GM21528 (cell line): ENCODE results near the gene SLC25A43.
"Not testable (repeated sequence)": the region's sequence is repeated elsewhere in the genome, so short reads cannot be mapped to it uniquely, and the experiment has no call there.

ENCODE experiments used
- ATAC-seq: cut with Tn5 transposase; IDR thresholded peaks from one replicate; pipeline ENCODE4 v1.9.1; 2021; ENCODE audit warnings: mild to moderate bottlenecking, moderate library complexity; ENCODE audit not compliant: unreplicated experiment, low FRiP score

Gene SLC25A43

DNA sequence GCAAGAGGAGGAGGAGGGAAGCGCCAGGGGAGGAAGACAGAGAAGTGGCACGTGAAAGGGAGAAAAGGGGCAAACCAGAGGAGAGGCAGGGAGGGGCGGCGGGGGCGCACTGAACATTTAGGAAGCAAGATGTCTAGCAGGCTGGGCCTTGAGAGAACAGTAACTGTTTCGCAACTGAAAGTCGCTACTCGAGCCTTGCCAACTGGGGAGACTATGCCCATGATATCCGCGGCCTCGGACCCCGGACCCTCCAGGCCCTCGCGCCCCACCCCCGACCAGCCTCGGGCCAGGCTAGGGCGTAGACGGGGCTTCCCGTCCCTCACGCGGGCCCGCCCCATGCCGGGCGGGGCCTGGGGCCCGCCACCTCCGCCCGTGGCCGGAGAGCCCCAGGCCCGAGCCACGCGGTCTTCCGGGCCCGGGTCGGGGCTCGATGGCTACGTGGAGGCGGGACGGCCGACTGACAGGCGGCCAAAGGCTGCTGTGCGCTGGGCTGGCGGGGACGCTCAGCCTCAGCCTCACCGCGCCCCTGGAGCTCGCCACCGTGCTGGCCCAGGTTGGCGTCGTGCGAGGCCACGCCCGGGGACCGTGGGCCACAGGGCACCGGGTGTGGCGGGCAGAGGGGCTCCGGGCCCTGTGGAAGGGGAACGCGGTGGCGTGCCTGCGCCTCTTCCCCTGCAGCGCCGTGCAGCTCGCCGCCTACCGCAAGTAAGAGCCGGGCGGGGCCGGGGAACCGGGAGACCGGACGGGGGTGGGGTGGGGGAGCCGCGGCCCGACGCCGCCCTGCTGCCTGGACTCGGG lies at the start of gene SLC25A43:
TSS of gene SLC25A43 (plus strand) at position 363 of the 798 bp plus-strand sequence. CDS start at position 431, 68 bp downstream.
- ATAC-seq = peak; percentile 90

DNA sequence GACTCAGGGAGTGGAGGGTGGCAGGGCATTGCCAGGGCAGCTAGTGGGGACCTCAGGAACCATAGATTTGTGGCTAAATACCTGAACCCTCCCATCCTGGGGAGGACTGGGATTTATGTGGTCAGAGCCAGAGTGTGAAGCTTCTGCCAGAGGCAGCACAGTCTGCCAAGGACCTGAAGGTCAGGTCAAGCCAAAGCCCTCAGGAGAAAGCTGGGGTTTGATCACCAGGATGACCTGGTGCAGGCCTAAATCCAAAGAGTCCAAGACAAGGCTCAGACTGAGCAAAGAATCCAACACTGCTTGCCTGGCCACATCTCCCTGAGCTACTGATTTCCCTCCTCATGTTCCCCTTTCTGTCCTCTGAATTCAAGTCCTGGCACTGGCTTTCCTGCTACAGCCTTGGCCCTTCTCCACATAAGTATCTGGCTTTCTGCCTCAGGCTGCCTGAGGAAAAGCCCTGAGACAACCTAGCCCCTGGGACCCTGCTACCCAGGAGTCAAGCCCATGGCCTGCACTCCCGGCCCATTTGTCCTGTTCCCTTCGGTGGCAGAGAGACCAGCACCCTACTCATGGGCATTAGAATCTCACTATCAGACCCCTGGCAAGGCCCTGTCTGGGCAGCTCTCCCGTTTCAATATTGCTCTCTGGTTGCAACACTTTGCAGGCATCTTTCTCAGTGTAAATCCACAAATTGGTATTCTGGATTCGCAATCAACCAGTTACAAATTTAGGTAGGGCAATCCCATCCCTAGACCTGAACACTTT lies 39.3 kb upstream of the SLC25A43 start:
- no peak for ATAC-seq

DNA sequence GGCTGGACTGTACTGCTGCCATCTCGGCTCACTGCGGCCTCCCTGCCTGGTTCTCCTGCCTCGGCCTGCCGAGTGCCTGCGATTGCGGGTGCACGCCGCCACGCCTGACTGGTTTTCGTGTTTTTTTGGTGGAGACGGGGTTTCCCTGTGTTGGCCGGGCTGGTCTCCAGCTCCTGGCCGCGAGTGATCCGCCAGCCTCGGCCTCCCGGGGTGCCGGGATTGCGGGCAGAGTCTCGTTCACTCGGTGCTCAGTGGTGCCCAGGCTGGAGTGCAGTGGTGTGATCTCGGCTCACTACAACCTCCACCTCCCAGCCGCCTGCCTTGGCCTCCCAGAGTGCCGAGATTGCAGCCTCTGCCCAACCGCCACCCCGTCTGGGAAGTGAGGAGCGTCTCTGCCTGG lies 37.7 kb upstream of the SLC25A43 start:
- ATAC-seq = not testable (repeated sequence)

DNA sequence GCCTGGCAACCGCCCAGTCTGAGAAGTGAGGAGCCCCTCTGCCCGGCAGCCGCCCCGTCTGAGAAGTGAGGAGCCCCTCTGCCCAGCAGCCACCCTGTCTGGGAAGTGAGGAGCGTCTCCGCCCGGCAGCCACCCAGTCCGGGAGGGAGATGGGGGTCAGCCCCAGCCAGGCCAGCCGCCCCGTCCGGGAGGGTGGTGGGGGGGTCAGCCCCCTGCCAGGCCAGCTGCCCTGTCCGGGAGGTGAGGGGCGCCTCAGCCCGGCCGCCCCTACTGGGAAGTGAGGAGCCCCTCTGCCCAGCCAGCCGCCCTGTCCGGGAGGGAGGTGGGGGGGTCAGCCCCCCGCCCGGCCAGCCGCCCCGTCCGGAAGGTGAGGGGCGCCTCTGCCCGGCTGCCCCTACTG lies 37.1 kb upstream of the SLC25A43 start:
- ATAC-seq = not testable (repeated sequence)

DNA sequence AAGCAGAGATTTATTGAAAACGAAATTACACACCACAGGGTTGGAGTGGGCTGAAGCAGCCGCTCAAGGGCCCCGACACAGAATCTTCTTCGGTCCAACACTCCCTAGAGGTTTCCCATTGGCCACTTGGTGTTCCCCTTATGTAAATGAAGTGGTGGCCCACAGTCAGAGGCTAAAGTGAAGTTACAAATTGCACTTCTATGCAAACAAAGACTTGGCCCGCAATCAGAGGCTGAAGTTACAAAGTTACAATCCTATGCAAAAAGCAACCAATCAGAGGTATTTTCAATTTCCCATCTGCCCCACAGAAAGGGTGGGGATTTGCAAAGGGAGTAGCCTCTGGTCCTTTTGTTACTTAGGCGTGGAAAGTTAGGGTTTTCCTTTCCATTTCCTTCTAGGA lies 35.7 kb upstream of the SLC25A43 start:
- no peak for ATAC-seq

DNA sequence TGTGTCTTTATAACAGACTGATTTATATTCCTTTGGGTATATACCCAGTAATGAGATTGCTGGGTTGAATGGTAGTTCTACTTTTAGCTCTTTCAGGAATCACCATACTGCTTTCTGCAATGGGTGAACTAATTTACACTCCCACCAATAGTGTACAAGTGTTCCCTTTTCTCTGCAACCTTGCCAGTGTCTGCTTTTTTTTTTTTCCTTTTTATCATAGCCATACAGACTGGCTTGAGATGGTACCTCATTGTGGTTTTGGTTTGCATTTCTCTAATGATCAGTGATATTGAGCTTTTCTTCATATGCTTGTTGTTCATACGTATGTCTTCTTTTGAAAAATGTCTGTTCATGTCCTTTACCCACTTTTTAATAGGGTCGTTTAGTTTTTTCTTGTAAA lies 27.3 kb upstream of the SLC25A43 start:
- ATAC-seq = not testable (repeated sequence)

DNA sequence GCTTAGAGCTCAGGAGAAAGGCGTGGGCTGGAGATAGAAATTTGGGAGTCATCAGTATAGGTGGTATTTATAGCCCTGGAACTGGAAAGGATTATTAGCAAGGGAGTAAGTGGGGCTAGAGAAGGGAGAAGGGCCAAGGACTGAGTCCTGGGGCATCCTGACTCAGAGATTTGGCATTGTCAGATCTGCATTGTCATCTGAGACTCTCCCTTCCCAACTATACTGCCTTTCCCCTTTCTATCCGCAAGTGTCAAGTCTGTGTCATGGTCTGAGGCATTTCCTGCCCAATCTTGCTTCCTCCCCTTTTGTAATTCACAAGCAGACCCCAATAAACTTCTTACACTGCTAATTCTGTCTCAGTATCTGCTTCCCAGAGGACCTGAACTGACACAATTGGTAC lies 24.4 kb upstream of the SLC25A43 start:
- ATAC-seq = no peak

DNA sequence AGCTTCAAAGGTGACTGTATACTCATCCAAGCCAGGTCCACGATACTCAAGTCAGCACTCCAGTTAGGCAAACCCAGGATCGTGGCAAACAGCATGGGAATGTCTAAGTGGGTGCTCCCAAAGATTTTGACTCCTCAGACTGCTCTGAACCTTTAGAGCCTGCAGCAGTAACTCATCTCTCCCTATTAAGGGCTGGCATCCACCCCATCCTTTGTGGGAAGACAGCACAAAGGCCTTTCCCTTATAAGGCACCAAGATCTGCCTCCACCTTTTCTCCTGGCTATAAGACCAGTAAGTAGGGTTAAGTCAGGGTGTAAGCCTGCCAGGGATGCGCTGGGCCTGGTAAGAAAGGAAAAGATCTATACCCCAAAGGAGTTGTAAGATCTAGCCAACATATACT lies 23.6 kb upstream of the SLC25A43 start:
- ATAC-seq = no peak

DNA sequence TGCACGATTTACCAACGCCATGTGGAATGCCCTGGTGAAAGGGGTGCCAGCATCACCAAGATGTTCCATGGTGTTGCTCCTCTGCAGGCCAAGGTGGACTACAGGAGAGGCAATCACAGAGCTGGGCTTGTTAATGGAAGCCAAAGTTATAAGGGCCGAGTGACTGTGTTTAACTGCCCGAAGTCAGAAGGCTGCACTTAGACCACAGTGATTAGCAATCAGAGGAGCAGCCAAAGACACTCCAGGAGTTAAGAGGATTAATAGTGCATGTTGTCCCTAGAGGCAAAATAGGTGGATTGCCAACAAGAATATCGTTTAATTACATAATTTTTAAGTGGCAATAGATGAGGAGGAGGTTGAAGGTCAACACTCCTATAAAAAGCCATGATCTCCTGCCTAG lies 22.8 kb upstream of the SLC25A43 start:
- ATAC-seq = no peak

DNA sequence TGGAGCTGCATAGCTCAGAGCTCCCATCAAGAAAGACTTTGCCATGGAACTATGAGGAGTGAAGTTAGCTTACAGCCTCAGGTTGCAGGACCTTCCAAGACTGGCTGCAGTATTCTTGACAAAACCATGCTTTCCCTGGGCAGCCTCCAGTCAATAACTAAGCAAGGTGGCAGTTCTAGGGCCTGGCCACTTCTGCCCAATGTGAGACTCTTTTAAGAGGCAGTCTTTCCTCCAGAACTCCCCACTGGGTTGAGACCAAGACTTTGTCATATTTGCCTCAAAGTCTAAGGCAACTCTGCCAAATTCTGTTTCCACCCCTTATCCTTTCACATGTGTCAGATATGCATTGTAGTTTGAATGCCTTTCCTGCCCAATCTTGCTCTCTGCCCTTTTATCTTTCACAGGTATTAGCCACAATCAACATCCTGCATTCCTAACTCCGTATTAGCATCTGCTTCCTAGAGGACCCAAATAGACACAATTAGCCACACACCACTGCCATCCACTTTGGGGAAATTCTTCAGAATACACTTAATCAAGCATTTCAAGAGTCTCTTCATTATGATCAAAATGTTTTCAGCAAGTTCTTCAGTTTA lies 17.7 kb upstream of the SLC25A43 start:
- no peak for ATAC-seq

DNA sequence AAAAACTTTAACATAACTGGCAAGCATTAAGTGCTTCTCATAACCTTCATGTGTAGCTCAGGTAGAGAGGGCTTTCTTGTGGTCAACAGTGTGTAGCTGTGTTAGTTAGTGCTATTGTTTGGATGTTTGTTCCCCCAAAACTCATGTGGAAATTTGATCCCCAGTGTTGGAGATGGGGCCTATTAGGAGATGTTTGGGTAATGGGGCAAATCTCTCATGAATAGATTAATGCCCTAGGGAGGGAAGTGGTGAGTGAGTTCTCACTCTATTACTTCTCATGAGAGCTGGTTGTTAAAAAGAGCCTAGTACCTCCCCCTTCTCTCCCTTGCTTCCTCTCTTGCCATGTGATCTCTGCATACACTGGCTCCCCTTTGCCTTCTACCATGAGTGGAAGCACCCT lies 16.5 kb upstream of the SLC25A43 start:
- ATAC-seq = no peak

DNA sequence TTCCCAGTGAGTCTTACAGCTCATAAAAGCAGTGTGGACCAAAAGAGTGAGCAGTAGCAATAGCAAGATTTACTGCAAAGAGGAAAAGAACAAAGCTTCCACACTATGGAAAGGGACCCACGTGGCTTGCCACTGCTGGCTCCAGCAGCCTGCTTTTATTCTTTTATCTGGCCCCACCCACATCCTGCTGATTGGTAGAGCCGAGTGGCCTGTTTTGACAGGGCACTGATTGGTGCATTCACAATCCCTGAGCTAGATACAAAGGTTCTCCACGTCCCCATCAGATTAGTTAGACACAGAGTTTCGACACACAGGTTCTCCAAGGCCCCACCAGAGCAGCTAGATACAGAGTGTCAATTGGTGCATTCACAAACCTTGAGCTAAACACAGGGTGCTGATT lies 12.5 kb upstream of the SLC25A43 start:
- not testable (repeated sequence) for ATAC-seq

DNA sequence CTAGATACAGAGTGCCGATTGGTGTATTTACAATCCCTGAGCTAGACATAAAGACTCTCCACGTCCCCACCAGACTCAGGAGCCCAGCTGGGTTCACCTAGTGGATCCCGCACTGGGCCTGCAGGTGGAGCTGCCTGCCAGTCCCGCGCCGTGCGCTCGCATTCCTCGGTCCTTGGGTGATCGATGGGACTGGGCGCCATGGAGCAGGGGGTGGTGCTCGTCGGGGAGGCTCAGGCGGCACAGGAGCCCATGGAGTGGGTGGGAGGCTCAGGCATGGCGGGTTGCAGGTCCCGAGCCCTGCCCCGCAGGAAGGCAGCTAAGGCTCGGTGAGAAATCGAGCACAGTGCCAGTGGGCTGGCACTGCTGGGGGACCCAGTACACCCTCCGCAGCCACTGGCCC lies 11.7 kb upstream of the SLC25A43 start:
- ATAC-seq = not testable (repeated sequence)

DNA sequence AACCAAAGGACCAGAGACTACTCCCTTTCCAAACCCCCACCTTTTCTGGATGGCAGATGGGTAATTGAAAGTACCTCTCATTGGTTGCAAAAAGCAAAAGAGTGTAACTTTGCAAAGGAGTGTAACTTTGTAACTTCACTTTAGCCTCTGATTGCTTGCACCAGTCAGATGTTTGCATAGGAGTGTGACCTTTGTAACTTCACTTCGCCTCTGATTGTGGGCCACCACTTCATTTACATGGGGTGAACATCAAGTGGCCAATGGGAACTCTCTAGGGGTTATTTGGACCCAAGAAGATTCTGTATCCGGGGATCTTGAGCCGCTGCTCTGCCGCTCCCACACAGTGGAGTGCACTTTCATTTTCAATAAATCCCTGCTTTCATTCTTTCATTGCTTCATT lies 9.9 kb upstream of the SLC25A43 start:
- ATAC-seq = no peak

DNA sequence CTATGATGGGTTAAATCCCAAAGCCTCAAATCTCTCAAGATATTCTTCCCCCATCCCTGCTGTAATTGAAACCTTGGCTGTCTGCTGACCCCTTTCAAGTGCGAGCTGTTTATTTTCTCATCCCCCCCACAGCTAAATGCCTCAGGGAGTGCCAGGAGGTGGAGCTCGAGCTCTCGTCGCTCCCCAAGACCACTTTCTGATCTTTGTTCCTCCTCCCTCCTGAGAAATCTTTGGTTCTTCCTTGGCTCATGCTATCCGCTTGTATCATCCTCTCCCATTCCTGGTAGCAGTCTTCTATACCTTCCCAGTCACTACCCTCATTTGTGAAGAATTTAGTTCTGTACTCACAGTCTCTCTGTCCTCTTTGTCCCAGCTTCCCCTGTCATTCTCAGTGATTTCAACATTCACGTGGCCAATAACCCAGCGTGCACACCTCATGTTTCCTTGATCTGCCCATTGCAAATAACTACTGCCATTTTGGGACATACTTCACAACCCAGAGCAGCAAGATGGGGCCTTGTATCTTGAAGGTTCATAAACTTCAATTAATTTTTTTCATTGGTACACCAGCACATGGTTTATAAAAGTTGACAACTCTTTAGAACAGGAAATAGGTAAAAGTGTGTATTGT lies 9.2 kb upstream of the SLC25A43 start:
- no peak for ATAC-seq

DNA sequence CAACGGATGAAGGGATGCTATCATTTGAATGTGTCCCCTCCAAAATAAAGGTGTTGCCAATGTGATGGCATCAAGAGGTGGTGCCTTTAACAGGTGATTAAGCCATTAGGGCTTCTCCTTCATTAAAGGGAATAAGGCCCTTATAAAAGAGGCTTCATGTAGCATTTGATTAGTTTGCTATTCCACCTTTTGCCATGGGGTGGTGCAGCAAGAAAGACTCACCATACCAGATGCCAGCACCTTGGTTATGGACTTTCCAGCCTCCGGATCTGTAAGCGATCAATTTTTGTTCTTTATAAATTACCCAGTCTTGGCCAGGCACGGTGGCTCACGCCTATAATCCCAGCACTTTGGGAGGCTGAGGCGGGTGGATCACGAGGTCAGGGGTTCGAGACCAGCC lies 7.9 kb upstream of the SLC25A43 start:
- ATAC-seq = no peak

DNA sequence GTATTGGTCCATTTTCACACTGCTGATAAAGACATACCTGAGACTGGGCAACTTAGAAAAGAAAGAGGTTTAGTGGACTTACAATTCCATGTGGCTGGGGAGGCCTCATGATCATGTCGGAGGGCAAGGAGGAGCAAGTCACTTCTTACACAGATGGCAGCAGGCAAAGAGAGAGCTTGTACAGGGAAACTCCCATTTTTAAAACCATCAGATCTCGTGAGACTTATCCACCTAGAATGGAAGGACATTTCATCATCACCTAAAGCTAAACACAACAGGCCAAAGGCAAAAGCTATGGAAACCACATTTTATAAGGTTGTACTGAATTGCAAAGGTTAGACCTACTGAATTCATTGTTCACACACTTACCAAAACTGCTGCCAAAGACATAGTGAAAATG lies 6.0 kb upstream of the SLC25A43 start:
- ATAC-seq = no peak

DNA sequence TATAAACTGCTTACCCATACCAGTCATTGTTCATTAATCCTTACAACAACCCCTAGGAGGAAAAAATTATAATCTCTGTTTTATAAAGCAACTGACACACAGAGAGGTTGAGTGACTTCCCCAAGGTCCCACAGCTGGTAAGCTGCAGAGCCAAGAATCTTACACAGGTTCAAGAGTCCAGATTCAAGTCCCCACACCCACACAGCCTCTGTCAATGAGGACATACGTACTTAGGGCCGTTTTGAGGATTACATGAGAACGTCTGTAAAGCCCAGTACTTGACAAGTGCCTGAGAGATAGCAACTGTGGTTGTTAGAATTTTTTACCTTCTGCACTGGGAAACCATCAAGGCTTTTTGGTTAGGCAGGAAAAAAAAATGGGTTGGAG lies 556 bp upstream of the SLC25A43 start:
- peak; percentile 25 for ATAC-seq

DNA sequence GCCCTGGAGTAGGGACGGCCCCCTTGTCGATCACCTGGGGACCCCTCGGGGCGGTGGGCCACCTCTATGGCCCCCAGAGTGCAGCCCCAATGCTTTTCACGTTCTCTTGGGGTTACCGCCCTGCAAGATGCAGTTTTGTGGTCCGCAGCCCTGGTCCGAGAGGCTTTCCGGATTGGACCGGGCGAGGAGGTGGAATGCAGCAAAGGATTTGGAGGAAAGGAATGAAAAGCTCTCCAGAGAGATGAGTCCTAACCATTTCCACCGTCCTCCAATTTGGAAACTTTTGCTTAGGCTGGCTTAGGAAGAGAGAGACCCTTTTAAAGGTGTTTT lies 601 bp downstream of the SLC25A43 start:
- ATAC-seq = no peak

DNA sequence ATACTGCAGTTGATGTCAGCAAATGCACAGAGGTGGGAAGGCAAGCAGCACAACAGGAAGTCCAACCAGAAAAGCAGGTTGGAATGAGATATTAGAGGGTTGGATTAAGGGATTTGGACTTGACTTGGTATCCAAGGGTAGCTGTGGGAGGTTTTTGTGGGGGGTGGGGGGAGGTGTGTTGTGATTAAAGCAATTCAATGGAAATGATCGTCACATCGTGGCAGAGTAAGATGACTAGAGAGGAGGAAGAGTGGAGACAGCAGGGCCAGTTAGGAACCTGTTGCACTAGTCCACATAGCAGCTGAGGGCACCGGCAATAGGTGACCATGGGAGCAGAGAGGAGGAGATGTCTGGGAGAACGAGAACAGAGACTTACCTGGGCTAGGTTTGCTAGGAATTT lies 2.4 kb downstream of the SLC25A43 start:
- no peak for ATAC-seq

DNA sequence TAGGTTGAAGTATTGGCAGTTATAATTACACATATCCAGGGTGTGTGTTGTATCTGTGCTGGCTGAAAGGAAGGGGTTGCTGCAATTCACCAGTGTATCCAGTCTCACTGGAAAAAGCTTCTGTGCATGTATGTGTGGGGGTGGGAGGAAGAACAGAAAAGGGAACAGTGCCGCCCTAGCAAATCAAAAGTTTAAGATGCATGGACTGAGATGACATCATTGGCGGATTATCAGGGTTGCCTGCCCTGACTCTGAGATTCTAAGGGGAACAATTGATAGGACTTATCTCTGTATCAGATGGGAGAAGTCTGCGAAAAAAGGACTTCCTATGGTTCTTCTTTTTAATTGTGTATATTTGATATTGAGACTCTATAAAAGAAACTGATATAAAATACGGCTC lies 3.5 kb downstream of the SLC25A43 start:
- ATAC-seq = no peak
